ENCODE data around the gene CHKA.

The CHKA gene

GRCh38 chr11:68016904-68017817 is 104.0 kb downstream of the CHKA start:
- DNase-seq, result peak in 13 of 58 donors; percentile 16 to 58 (median 38)

- no peak for DNase-seq
Measured at GRCh38 chr11:68016161-68016903, 104.9 kb downstream of the CHKA start.

- DNase-seq, result no peak
Measured at GRCh38 chr11:68015467-68015866, 105.7 kb downstream of the CHKA start.

GRCh38 chr11:68014947-68015447 is 106.2 kb downstream of the CHKA start:
- DNase-seq, result no peak

- no peak for DNase-seq
Measured at GRCh38 chr11:68014157-68014946, 106.8 kb downstream of the CHKA start.

- no peak for DNase-seq
Measured at GRCh38 chr11:68013611-68014156, 107.5 kb downstream of the CHKA start.

GRCh38 chr11:68012843-68013610 is 108.2 kb downstream of the CHKA start:
- DNase-seq, result peak in 23 of 58 donors; percentile 20 to 67 (median 39)

- DNase-seq, result no peak
Measured at GRCh38 chr11:68012044-68012842, 108.9 kb downstream of the CHKA start.

- no peak for DNase-seq
Measured at GRCh38 chr11:68011051-68011943, 109.9 kb downstream of the CHKA start.

- peak in 55 of 58 donors; percentile 23 to 92 (median 78) for DNase-seq
Measured at GRCh38 chr11:68010090-68011041, 110.8 kb downstream of the CHKA start, which contains the start of gene ALDH3B1. ALDH3B1 (plus strand) TSS chr11:68010327; CDS start chr11:68015298, 4,971 bp downstream.

- DNase-seq, result no peak
Measured at GRCh38 chr11:68009391-68010089, 111.6 kb downstream of the CHKA start.

- DNase-seq, result peak in 3 of 58 donors; percentile 23 to 57 (median 51)
Measured at GRCh38 chr11:68008381-68009337, 112.5 kb downstream of the CHKA start.

GRCh38 chr11:68007498-68008380 is 113.4 kb downstream of the CHKA start:
- DNase-seq, result no peak
